HG03135 (cell line): ENCODE results near the gene TMPRSS7.
"Not testable (repeated sequence)": the region's sequence is repeated elsewhere in the genome, so short reads cannot be mapped to it uniquely, and the experiment has no call there.

Source experiments
- ATAC-seq: cut with Tn5 transposase; IDR thresholded peaks from one replicate; pipeline ENCODE4 v1.9.1; 2021; ENCODE audit warnings: mild to moderate bottlenecking, moderate library complexity; ENCODE audit not compliant: unreplicated experiment

Gene TMPRSS7

DNA sequence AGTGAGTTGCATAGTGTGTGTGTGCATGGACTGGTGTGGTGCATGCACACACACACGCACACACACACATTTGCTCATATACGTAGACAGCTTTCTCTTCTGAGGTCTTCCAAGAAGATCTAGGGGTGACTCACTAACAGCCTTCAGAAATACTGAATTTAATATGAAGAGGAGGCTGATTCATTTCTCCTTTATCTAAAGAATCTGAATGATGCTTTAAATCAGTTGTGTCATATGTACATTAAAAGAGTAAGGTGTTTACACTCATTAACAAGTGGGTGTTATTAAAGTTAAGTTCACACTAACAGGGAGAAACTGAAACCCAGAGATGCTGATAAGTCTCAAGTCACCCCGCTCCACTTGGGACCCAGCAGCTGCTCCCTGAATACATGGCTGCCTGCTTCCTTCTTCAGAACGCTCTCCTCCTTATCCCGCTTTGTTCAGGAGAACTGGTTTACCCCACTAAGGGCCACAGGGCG is 22.0 kb downstream of the TMPRSS7 start:
- ATAC-seq, result no peak

DNA sequence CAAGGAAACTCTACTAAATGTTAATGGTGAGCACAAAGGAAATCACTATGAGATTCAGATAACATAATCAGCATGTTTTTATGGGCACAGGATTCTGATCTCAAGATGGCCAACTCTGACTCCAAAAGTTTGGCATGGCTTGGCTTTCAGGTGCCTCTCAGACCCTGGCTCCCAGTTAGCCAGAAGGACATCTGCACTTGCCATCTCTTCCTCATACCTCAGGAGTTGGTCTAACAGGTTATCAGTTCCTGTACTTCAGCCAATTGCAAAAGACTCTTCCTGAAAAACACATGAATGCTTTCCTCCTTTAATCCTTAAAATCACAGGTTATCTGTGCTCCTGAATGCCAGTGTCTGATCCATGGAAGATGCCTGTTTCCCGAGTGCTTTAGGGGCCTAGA is 25.0 kb downstream of the TMPRSS7 start:
- ATAC-seq, result no peak

DNA sequence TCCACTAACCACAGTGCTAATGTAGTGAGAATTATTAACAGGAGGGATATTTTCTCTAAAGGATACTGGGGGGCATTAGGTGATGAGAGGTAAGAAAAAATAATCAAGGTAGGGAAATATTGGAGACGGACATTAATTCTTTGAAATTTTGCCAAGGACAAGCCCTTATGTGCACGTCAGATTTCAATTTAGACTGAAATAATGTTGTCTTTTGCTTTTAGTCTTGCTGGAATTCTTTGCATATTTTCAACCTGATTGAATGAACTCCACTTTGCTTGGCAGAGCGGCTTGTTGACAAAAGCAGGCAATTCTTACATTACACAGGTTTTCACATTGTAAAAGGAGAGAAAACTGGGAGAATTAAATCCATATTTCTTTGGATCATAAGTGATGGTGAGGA is 26.6 kb downstream of the TMPRSS7 start:
- ATAC-seq, result no peak

DNA sequence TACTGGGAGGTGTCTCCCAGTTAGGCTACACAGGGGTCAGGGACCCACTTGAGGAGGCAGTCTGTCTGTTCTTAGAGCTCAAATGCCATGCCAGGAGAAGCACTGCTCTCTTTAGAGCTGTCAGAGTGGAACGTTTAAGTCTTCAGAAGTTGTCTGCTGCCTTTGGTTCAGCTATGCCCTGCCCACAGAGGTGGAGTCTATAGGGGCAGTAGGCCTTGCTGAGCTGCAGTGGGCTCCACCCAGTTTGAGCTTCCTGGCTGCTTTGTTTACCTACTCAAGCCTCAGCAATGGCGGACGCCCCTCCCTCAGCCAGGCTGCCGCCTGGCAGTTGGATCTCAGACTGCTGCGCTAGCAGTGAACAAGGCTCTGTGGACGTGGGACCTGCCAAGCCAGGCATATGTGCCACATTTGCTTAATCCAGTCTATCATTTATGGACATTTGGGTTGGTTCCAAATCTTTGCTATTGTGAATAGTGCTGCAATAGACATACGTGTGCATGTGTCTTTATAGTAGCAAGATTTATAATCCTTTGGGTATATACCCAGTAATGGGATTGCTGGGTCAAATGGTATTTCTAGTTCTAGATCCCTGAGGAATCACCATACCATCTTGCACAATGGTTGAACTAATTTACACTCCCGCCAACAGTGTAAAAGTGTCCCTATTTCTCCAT is 38.0 kb downstream of the TMPRSS7 start:
- not testable (repeated sequence) for ATAC-seq

DNA sequence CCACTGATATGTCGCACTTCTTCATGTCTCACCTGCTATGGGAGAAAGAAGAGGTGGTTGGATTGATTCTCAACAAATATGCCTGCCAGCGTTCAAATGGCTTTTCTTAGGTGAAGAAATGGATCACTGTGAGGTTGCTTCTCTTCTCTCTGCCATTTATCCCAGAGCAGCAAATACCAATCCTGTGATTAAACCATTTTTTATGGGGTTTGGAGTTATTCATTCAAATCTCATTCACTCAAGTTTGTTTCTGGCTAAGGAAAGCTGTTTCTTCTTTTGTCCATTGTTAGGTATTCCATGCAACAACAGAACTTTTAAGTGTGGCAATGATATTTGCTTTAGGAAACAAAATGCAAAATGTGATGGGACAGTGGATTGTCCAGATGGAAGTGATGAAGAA is 39.5 kb downstream of the TMPRSS7 start:
- ATAC-seq, result no peak

DNA sequence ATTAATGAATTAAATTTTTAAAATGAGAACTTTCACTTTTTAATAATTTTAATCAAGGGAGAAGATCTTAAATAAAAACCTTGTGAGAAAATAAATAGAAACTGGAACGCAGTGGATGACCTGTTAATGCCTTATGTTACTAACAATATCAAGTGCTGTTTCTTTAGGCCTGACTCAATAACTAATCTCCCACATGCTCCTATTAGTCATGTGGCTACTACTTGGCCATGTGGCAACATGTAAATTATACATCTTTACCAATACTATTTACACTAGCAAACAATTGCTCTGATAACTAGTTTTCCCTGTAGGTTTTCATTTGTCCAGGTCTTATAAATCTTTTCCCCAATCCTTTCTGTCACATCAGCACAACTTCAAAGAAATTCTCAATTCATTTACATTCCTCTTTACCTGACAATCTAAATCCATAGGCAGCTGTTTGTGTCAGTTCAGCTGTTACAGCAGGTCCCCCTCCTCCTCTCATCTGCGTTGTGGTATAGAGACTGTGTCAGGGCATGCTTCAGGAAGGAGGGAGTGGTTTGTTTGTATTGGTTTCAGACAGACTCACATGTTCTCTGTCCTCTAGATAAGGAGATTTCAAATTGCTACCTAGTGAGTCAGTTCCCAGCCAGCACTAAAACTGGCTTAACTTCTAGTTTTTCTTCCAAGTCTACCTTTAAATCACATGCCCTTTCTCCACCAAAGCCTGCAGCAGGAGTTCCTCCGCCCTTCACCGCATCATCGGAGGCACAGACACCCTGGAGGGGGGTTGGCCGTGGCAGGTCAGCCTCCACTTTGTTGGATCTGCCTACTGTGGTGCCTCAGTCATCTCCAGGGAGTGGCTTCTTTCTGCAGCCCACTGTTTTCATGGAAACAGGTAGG is 40.3 kb downstream of the TMPRSS7 start:
- ATAC-seq, result peak; percentile 66

DNA sequence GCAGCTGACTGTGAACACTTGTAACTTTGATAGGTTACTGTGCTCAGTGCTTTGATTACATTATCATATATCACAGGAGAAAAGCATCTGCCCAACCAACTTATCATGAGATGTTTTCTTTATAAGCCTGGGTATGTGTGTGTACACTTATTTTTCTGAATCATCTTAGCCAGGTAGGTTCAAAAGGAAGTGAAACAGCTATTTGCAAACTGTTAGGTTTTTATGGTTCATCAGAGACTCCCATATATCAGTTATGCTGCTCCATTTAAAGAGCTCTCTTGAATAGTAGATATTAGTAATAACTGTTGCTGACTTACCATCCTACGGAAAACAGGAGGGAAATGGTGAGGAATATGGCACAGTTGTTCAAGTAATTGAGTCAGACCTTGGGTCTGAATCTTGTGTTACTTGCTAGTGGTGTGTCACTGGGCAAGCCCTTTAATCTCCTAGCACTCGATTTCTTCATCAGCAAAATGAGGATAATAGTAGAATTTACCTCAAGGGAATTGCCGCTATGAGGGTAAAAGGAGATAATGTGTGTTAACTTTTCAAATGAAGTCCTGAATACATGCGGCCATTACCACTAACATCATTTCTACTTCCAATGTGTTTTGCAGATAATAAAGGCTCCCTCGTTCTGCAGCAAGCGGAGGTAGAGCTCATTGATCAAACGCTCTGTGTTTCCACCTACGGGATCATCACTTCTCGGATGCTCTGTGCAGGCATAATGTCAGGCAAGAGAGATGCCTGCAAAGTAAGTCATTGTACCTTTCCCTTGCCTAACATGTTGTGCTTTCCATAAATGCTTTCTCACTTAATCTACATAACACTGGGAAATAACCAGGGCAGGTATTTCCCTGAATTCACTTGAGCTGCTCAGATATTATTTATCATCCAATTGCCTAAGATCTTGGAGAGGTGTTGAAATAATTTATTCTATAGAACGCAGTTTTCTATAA is 43.9 kb downstream of the TMPRSS7 start:
- no peak for ATAC-seq

DNA sequence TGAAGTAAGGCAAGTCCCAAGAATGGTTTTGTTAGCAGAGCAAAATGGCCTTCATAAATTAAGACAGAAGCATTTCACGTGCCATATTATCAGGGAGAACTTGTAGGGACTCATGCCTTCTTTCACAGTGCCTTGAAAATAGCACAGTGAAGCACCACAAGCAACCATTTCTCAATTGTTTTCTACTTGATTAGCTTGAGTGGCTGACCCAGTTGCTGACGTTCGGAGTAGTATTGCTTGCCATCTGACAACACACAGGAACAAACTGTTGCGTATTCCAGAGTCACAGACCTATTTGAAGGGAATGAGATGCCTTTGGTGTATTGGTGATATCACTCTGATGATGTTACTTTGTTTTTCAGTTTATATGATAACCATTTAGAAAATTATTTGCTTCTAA is 48.7 kb downstream of the TMPRSS7 start:
- no peak for ATAC-seq

DNA sequence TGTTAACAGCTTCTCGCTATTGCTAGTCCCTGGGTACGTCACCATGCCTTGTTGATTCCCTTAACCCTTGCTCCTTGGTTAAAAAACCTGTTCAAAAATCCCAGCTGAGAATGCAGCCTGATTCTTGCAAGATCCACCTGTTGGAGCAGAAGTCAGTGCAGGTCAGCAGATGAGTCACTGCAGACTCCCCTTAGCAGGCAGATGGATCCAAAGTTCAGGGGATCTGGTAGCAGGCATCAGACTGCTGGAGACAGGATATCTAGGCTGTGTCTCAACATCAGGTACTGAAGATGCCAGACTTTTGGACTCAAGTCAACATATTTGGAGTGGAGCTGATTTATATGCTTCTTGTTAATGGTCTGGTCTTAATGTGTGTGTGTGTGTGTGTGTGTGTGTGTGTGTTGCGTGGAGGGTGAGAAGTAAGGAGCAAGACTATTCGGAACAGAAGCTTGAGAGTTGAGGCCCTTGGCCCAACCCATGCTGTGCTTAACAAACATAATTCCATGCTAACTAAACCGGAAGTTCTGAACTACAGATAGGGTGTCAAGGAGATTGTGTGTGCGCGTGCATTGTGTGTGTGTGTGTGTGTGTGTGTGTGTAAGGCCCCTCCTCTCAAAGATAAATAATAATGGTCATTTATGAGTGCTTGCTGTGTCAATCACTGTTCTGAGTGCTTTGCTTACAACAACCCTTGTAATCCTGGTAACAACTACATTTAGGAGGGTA is 50.6 kb downstream of the TMPRSS7 start:
- ATAC-seq, result no peak

DNA sequence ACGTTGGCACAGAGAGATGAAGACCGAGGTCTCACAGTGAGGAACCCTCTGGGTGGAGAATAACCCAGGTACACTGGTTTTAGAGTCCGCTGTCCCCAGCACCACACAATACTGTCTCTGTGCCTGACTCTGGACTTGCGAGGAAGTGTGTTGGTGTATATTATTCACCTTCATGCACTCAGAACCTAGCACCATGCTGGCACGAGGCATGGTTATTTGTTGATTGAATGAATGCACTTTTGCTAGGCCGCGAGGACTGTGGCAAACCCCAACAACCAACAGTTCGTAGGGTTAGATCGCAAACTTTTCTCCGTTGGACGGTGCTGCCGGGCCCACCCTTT is 51.2 kb downstream of the TMPRSS7 start:
- no peak for ATAC-seq

DNA sequence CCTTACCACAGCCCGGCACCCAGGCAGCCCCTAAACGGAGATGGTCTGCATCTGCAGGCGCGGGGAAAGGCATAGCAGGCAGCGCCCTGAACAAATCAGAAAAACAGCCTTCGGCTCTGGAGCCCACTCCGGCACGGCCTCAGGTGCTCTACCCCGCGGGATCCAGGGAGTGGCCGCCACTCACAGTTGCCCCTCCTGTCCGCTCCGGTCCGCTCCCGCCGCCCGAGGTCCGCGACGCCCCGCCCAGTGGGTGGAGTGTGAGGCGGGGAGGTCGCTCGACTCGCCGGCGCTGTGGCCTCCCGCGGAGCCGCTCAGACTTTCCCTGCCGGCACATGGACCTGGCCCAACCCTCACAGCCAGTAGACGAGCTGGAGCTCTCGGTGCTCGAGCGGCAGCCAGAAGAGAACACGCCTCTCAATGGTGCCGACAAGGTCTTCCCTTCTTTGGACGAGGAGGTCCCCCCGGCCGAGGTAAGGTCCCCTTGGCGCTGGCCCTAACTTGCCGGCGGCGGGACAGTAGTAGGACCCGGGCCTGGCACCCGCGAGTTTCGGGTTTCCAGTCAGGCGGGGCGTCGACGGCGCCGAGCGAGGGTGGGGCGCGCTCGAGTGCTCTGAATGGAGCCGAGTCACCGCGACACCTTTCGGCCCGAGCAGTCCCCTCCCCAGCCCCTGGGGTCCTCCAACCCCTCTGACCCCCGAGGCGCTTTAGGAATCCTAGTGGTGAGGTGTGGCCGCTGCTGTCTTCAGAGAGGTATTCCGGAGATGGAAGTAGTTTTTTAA is 51.7 kb downstream of the TMPRSS7 start, which contains the start of gene C3orf52:
C3orf52 (plus strand) TSS at position 314 of the 779 bp plus-strand sequence; CDS start at position 333, 19 bp downstream.
- peak; percentile 69 for ATAC-seq

DNA sequence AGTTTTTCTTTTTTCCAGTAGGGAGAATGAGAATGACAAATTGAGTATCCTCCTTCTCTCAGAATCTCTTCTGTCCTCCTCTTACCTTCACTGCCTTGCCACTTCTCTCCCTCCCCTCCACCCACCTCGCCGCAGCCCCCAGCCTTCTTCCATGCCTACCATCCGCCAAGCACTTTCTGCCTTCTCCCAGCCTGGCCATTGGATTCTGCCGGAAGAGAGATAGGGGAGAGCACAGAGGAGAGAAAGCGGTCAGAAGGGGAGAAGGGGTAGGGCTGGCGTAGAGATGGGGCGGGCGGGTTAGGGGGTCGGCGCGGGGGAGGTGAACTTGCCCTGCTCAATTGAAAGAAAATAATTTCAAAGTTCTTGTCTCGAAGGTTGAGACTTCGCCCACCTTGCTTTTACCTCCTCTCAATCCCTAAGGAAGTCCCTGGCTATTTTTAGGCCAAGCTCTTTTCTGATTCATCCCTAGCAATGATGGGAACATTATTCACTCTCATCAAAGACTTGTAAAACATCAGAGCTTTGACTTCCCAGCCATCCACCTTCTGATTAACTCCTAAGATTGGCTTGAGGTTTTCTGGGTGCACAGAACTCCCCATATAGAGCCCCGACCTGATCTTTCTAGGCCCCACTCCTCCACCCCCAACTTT is 52.5 kb downstream of the TMPRSS7 start:
- ATAC-seq, result no peak

DNA sequence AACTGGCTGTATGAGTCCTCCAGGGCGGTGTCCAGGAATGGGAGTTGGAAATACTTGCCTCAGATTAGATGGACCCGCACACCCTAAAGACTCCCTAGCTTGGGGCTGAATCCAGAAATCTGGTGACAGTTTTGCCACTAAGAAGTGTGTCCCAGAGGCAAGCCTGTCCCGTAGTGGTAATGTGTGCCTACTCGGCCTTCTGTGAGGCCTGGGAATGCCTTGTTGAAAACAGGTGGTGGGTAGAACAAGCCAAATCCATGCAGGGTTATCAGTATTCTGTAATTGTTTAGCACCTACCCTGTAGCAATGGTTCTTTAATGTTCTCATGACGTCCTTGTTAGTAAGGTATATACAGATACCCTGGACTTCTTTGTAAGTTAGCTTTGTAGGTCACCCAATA is 53.2 kb downstream of the TMPRSS7 start:
- ATAC-seq, result no peak

DNA sequence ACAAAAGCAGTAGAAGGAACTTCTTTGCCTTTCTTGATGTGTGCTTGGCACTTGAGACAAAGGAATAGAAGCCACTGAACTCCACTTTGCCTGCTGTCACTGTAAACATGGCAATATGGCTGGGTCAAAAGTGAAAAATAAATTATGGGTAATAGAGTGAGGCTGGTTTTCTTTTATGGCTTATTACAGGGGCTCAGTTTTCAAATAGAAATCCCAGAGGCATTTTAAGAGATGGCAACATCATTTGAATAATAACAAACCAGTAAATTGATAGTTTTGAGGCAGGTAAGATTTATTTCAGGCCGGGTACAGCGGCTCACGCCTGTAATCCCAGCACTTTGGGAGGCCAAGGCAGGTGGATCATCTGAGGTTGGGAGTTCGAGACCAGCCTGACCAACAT is 54.4 kb downstream of the TMPRSS7 start:
- no peak for ATAC-seq

DNA sequence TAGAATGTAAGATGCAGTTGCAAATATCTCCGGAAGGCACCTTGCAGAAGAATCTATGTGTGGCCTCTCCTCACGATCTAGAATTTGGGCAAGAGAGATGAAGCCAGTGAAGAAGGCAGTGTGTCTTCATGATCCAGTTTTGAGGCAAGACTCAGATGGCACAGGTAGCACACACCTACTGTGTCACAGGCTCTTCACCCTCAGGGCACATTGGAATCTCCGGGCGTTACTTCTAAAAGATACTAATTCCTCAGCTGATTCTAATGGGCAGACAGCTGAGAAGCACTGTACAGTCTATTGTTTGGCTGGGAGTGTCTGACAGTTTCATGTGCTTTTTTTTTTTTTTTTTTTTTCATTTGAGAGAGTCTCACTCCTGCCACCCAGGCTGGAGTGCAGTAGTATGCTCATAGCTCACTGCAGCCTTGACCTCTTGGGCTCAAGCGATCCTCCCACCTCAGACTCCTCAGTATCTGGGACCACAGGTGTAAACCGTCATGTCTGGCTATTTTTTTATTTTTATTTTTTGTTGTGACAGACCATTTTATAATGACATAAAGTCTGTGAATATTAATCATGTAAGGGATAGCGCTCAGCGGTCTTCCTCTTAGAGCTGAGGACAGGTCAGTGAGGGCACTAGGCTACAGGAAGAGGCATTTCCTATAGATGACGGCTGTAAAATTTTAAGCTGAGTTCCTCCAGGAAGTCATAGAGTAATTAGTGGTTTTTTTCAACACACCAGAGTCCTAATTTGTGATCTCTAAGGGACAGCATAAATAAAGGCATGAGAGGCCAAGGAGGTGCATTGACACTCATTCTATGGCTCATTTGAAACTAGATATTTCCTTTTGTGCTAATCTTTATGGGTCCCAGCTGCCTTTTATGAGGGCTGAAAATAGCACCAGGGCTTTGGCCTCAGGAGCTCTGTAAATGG is 55.7 kb downstream of the TMPRSS7 start:
- ATAC-seq, result no peak

DNA sequence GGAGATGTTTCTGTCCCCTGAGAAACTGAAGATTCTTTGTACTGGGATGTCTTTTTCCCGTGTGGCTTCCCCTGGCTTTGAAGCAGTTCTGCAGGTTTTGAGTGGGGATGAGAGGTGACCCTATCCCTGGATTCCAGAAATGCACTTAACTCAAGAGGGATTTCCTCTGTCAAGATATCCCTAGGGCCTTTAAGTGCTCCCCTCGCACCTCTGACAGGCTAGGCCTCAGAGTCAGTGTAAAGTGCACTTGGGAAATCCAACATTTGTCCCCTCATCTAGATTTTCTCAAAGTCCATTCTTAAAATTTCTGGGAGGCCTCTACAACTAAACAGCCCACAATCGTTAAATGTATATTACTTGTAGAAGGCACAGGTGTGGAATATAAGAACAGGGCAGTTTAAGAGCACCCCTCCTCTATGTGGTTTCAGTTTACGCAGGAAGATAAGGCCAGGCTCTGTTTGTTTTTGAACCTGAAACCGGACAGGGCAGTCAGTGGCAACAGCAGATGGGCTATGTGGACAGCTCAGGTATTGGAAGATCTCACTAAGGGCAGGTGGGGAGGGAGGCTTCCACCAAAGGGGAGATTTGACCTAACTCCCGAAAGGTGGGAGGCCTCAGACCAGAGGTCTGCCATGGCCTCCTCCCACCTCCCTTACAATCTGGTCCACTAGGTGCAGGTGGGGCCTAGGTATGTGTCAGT is 56.5 kb downstream of the TMPRSS7 start:
- ATAC-seq, result no peak

DNA sequence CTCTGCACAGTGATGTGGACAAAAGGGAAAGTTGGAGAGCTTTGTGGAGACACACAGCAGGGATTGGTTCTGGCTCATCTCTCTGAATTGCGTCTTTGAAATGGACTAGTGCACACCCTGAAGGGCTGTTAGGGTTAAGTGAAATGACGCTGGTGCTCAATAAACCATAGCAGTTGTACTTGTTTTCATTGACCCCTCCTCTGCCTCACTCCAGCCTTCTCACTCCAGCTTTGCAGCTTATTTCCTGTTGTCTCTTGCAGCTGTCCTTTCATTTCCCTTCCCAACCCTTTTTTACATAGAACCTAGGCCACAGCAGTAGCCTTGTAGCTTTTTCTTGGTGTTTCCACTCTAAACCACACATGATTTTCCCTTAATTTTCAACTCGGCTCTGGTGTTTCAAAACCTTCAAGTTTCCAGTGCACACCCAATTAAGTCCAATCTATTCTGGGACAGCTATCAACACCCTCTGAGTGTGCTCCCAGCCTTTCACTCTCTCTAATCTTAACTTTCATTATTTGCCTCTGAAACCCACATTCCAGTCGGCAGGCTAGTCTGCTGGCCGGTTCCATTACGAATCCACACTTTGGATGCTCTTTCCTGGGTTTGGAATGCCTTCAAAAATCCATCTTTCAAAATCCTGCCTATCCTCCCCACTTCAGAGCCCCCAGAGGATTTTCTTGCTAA is 58.1 kb downstream of the TMPRSS7 start:
- ATAC-seq, result no peak
